Esophagus squamous epithelium (tissue), 5 donors: ENCODE results near the gene ITPK1. TPM values are rescaled to one million over a fixed set of nuclear protein-coding genes. Genes with fewer than 3 reads are reported as not detected.
"Not testable (repeated sequence)": the region's sequence is repeated elsewhere in the genome, so short reads cannot be mapped to it uniquely, and the experiment has no call there.

Source experiments
- DNase-seq: peaks from one replicate; lab custom pipeline; 2025; lab: John Stamatoyannopoulos, UW
- H3K27ac ChIP-seq, 4 donors: fragments of 200-600 bp; sonication (generic); one replicate each; pipeline ENCODE4 v1.5.1; 2016 to 2019; ENCODE audit warnings: mild to moderate bottlenecking in 1 of 4
- H3K27me3 ChIP-seq, 4 donors: fragments of 200-600 bp; sonication (generic); 1 replicate in 3 of 4; 2 replicates in 1 of 4; pipeline versions ENCODE4 v1.5.1 to v1.6.0; 2017 to 2021; ENCODE audit warnings: antibody characterized with exemption in 1 of 4
- H3K36me3 ChIP-seq, 3 donors: fragments of 200-600 bp; sonication (generic); one replicate each; pipeline ENCODE4 v1.5.1; 2016 to 2019
- H3K4me1 ChIP-seq, 3 donors: fragments of 200-600 bp; sonication (generic); one replicate each; pipeline ENCODE4 v1.5.1; 2017 to 2019
- H3K4me3 ChIP-seq, 4 donors: fragments of 200-600 bp; sonication (generic); 1 replicate in 3 of 4; 2 replicates in 1 of 4; pipeline ENCODE4 v1.5.1; 2016 to 2019; ENCODE audit warnings: mild to moderate bottlenecking in 2 of 4, moderate library complexity in 1 of 4
- H3K9me3 ChIP-seq, 3 donors: fragments of 200-600 bp; sonication (generic); one replicate each; pipeline ENCODE4 v1.5.1; 2016 to 2019
- POLR2A ChIP-seq, 4 donors: fragments of 450-650 bp; IDR thresholded peaks; one replicate each; pipeline ENCODE4 v1.6.1; 2017; ENCODE audit warnings: antibody characterized with exemption in 4 of 4, mild to moderate bottlenecking in 4 of 4, moderate library complexity in 3 of 4
- WGBS, 2 donors: methylation state at CpG; one replicate each; pipeline ENCODE4 v1.1.5; 2018; 5-methylcytosine and 5-hydroxymethylcytosine counted together
- intact Hi-C: fragments of 100-400 bp; cut with DNase I; formaldehyde crosslinking; loops from one replicate; pipeline ENCODE4 v1.15.0; 2022
- total RNA-seq, 4 donors: library from RNA; depleted of rRNA; stranded (reverse); fragments of >200 nt; gene quantifications; one replicate each; pipeline ENCODE4 v1.1.0, GENCODE V29; 2016
- TF ChIP-seq, protein P1 (sequence below), 6 experiments: fragments of 450-650 bp in 4 of 6; fragments of 200-600 bp in 2 of 6; sonication (generic) in 2 of 6; IDR thresholded peaks; one replicate each; pipeline ENCODE4 v1.5.1; 2016 to 2019; ENCODE audit warnings: antibody characterized with exemption in 6 of 6, mild to moderate bottlenecking in 4 of 6, moderate library complexity in 4 of 6
- donor health status: DM: yes; HTN: yes; CAD: no.

ITPK1 gene
- total RNA-seq, 4 donors from 2014 or later = 14.2 to 34.5 (median 25.8) TPM

DNA sequence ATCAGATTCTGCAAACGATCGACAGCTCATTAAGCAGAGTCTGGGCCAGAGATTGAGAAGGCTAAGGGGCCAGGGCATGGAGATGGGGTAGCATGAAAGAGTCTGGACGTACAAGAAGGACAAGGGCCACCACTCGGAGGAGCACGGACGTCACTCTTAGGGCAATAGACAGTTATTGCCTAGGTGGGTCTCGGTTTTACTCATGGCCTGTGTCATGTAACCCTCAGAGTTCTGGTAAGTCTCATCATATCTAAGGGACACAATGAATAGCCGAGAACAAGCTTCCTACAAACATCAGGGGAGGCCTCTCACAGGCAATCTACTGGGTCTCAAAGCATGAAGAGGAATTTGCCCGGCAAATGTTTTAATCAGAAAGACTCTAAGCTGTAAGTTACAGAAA lies 30.4 kb upstream of the ITPK1 start:
- peaks cover 0 to 10% (median 0%) of the 10 kb centered on the region in 3 donors for H3K4me1 ChIP-seq
- intact Hi-C loops = no loop called here

DNA sequence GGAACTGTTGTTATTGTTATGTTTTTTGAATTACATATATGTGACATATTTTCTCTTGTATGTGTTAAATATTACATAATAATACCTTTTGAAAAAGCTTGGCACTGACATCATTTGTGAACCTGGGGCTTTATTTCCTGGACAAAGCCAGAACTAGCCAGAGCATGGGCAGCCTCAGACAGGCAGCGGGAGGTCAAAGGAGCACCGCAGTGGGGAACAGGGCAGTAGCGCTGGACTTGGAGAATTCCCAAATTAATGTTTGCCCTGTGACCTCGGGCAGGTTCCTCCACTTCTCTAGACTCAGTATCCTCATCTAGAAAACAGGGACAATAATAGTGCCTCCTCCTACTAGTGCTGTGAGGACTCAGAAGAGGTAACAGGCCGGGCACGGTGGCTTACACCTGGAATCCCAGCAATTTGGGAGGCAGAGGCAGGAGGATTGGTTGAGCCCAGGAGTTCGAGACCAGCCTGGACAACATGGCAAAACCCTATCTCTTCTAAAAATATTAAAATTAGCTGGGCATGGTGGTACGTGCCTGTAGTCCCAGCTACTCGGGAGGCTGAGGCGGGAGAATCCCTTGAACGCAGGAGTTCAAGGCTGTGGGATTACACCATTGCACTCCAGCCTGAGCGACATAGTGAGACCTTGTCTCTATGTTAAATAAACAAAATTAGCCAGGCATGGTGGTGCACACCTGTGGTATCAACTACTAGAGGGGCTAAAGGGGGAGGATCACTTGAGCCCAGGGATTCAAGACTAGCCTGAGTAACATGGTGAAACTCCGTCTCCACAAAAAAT lies 27.3 kb upstream of the ITPK1 start:
- no peaks in the 10 kb centered on the region for H3K27me3 ChIP-seq
- TF ChIP-seq, protein P1, sequence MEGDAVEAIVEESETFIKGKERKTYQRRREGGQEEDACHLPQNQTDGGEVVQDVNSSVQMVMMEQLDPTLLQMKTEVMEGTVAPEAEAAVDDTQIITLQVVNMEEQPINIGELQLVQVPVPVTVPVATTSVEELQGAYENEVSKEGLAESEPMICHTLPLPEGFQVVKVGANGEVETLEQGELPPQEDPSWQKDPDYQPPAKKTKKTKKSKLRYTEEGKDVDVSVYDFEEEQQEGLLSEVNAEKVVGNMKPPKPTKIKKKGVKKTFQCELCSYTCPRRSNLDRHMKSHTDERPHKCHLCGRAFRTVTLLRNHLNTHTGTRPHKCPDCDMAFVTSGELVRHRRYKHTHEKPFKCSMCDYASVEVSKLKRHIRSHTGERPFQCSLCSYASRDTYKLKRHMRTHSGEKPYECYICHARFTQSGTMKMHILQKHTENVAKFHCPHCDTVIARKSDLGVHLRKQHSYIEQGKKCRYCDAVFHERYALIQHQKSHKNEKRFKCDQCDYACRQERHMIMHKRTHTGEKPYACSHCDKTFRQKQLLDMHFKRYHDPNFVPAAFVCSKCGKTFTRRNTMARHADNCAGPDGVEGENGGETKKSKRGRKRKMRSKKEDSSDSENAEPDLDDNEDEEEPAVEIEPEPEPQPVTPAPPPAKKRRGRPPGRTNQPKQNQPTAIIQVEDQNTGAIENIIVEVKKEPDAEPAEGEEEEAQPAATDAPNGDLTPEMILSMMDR (IDR thresholded peaks at IDR 0.05) = no peak
- TF ChIP-seq POLR2A (IDR thresholded peaks at IDR 0.05) = no peak
- DNase-seq = no peak
- WGBS, 2 donors = 56 to 69% methylated on average over 9 to 10 of the region's 13 CpGs
- no peaks in the 10 kb centered on the region for H3K9me3 ChIP-seq
- H3K4me3 ChIP-seq = no peak overlapping the region
- H3K27ac ChIP-seq = no peak overlapping the region
- H3K4me1 ChIP-seq = peaks cover 0 to 2% (median 0%) of the 10 kb centered on the region in 3 donors
- intact Hi-C loops = loop anchor here (5.0 kb wide), 1 partner anchor 196 kb away; no protein-coding TSS in a partner anchor
- H3K36me3 ChIP-seq = no peaks in the 10 kb centered on the region

More for the DNA sequence above, 30.4 kb upstream of the ITPK1 start:
- DNase-seq = no peak
- WGBS, 2 donors = 73 to 79% methylated on average over 8 to 9 of the region's 9 CpGs
- Histone ChIP-seq H3K4me3 (no peak overlapping the region), H3K36me3 (no peaks in the 10 kb centered on the region), H3K27ac (no peak overlapping the region), H3K27me3 (no peaks in the 10 kb centered on the region), H3K9me3 (no peaks in the 10 kb centered on the region)
- TF ChIP-seq, protein P1 (IDR thresholded peaks at IDR 0.05) = no peak
- no peak for TF ChIP-seq POLR2A (IDR thresholded peaks at IDR 0.05)

DNA sequence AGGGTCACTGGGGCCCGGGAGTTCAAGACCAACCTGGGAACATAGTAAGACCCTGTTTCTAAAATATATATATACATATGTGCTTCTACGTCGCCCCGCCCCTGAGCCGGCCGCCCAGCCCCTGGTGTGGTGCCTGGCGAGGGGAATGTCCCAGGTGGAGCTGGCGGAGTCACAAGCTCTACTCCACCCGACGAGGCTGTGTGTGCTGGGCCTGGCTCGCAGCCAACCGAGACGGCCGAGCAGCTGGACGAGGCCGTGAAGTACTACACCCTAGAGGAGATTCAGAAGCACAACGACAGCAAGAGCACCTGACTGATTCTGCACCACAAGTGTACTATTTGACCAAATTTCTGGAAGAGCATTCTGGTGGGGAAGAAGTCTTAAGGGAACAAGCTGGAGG lies 22.1 kb upstream of the ITPK1 start:
- 31 to 47% methylated on average over 5 to 11 of the region's 17 CpGs for whole genome bisulfite sequencing, 2 donors
- DNase-seq = no peak

DNA sequence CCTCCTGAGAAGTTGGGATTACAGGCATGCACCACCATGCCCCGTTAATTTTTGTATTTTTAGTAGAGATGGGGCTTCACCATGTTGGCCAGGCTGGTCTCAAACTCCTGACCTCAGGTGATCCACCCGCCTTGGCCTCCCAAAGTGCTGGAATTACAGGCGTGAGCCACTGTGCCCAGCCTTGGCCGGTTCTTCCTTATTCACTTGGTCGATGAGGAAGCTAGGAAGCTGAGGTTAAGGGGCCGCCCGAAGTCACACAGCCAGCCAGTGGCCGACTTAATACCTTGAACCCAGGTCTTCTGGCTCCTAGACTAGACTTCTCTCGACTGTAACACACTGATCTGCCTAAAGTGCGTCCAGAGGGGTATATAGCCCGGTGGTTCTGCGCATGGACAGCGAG lies 20.8 kb upstream of the ITPK1 start:
- H3K27me3 ChIP-seq, intact Hi-C loops, H3K4me3 ChIP-seq, H3K36me3 ChIP-seq, DNase-seq, H3K27ac ChIP-seq, H3K9me3 ChIP-seq: not testable (repeated sequence)
- 77 to 92% methylated on average over 5 to 13 of the region's 13 CpGs for WGBS, 2 donors
- H3K4me1 ChIP-seq = peaks cover 0 to 24% (median 8%) of the 10 kb centered on the region in 3 donors

More for the DNA sequence above, 22.1 kb upstream of the ITPK1 start:
- Histone ChIP-seq H3K4me3 (no peak overlapping the region), H3K36me3 (no peaks in the 10 kb centered on the region), H3K27ac (no peak overlapping the region), H3K9me3 (no peaks in the 10 kb centered on the region), H3K4me1 (peaks cover 0 to 20% (median 8%) of the 10 kb centered on the region in 3 donors), H3K27me3 (no peaks in the 10 kb centered on the region)
- TF ChIP-seq, protein P1 (IDR thresholded peaks at IDR 0.05) = no peak
- no peak for TF ChIP-seq POLR2A (IDR thresholded peaks at IDR 0.05)
- intact Hi-C loops = no loop called here

DNA sequence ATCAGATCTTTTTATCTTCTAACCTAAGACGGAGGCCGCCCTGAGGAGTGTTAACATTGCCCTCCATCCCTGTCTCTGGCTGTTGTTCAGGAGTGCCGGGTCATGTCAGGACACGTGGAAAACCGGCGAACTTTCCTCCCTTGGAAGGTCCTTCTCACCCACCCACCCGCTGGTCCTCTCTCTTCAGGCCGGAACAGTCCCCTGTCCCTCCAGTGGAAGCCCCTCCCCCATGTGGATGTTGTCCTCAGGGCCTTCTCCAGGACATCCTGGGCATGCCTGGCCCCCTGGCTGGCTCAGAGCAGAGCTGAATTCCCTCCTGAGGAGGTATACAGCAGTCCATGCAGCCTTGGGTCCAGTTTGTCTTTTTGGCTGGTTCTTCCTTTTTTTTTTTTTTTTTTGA lies 20.3 kb upstream of the ITPK1 start:
- Histone ChIP-seq H3K27me3 (no peaks in the 10 kb centered on the region), H3K4me3 (no peak overlapping the region), H3K36me3 (no peaks in the 10 kb centered on the region), H3K4me1 (peaks cover 0 to 24% (median 8%) of the 10 kb centered on the region in 3 donors), H3K27ac (no peak overlapping the region), H3K9me3 (no peaks in the 10 kb centered on the region)
- intact Hi-C loops = no loop called here
- 25 to 34% methylated on average over 8 of the region's 8 CpGs for WGBS, 2 donors
- TF ChIP-seq, protein P1 (IDR thresholded peaks at IDR 0.05) = no peak
- no peak for TF ChIP-seq POLR2A (IDR thresholded peaks at IDR 0.05)
- no peak for DNase-seq
